Fibroblast of lung (primary cell): Measurements from ENCODE around the gene BABAM2.

Source experiments
- EZH2 ChIP-seq: IDR thresholded peaks from 2 replicates; pipeline ENCODE4 v1.5.1; 2012; ENCODE audit warnings: low read length, control low read depth, mild to moderate bottlenecking; ENCODE audit errors: missing control alignments
- TF ChIP-seq, protein P1 (sequence below), 2 donors: IDR thresholded peaks in 1 of 2; conservative IDR thresholded peaks in 1 of 2; 1 replicate in 1 of 2; 2 replicates in 1 of 2; pipeline ENCODE4 v1.5.1; 2011 to 2012; ENCODE audit warnings: low read length in 2 of 2, control low read depth in 1 of 2, inconsistent platforms in 1 of 2, low read depth in 1 of 2, mild to moderate bottlenecking in 1 of 2

DNA sequence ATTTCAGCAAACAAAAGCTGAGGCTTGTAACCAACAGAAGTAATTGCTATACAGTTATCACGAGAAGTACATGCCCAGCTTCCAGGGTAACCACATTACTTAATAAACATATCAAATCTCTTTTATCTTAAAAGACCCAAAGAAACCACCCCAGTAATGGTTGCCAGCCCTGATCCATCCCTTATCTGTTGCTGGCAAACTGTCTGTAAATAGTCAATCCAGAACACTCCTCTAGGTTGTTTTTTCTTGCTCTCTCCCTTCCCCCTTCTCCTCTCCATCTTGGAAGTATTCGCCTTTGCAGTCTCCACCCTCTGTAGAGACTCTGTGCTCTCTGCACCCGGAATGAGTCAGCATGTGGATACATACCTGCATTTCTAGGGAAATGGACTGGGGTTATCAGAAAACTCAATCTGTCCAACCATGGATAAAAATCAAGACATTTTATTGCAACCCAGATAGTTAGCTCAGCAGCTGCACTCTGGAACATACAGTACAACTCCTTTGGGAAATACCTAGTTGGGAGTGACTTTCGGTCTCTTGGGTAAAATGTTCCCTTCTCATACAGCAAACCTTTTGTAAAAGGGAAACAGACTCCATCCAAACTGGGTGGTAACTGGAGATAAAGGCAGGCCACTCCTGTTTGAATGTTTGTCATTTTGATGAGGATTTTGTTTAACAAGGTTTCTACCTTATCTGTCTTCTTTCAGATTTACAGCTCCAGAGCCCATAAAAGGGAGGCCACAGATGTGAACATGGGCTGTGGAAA lies 378.7 kb downstream of the BABAM2 start:
- TF ChIP-seq, protein P1, sequence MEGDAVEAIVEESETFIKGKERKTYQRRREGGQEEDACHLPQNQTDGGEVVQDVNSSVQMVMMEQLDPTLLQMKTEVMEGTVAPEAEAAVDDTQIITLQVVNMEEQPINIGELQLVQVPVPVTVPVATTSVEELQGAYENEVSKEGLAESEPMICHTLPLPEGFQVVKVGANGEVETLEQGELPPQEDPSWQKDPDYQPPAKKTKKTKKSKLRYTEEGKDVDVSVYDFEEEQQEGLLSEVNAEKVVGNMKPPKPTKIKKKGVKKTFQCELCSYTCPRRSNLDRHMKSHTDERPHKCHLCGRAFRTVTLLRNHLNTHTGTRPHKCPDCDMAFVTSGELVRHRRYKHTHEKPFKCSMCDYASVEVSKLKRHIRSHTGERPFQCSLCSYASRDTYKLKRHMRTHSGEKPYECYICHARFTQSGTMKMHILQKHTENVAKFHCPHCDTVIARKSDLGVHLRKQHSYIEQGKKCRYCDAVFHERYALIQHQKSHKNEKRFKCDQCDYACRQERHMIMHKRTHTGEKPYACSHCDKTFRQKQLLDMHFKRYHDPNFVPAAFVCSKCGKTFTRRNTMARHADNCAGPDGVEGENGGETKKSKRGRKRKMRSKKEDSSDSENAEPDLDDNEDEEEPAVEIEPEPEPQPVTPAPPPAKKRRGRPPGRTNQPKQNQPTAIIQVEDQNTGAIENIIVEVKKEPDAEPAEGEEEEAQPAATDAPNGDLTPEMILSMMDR (conservative IDR thresholded peaks at IDR 0.05 in 1 of 2, IDR thresholded peaks at IDR 0.05 in 1 of 2; ENCODE audit: low read depth in 1 of 2, low read length in 2 of 2) = no peak
- no peak for TF ChIP-seq EZH2
